H9 (cell line): ENCODE data around the gene PTPRS. TPM values are rescaled to one million over a fixed set of nuclear protein-coding genes. Genes with fewer than 3 reads are reported as not detected.

Experiments
- DNase-seq: peaks from one replicate; pipeline ENCODE4 v3.0.0-alpha.2; 2017
- H2AFZ ChIP-seq: one replicate; pipeline ENCODE4 v1.6.1; 2013; ENCODE audit warnings: mild to moderate bottlenecking, low read length, control low read depth, moderate library complexity
- H2AK5ac ChIP-seq: 2 replicates; pipeline ENCODE4 v1.6.1; 2013; ENCODE audit warnings: low read length, control low read depth, mixed read lengths; ENCODE audit not compliant: insufficient read length
- H2BK120ac ChIP-seq: one replicate; pipeline ENCODE4 v1.6.1; 2013; ENCODE audit warnings: low read depth, mild to moderate bottlenecking, low read length, control low read depth, inconsistent platforms; ENCODE audit not compliant: poor library complexity, severe bottlenecking
- H2BK12ac ChIP-seq: 2 replicates; pipeline ENCODE4 v1.6.1; 2013; ENCODE audit warnings: low read length, control low read depth, mixed read lengths, low read depth; ENCODE audit not compliant: insufficient read length
- H2BK15ac ChIP-seq: 2 replicates; pipeline ENCODE4 v1.6.1; 2013; ENCODE audit warnings: low read depth, low read length, control low read depth
- H2BK20ac ChIP-seq: one replicate; pipeline ENCODE4 v1.6.1; 2013; ENCODE audit warnings: low read depth, mild to moderate bottlenecking, low read length, control low read depth, inconsistent platforms; ENCODE audit not compliant: poor library complexity, severe bottlenecking
- H2BK5ac ChIP-seq: 2 replicates; pipeline ENCODE4 v1.6.1; 2013; ENCODE audit warnings: low read length, control low read depth, mixed read lengths; ENCODE audit not compliant: insufficient read length
- H3K14ac ChIP-seq: 2 replicates; pipeline ENCODE4 v1.6.1; 2013; ENCODE audit warnings: low read length, control low read depth; ENCODE audit not compliant: insufficient read depth
- H3K18ac ChIP-seq: 2 replicates; pipeline ENCODE4 v1.6.1; 2013; ENCODE audit warnings: low read depth, mild to moderate bottlenecking, mixed read lengths, low read length, control low read depth; ENCODE audit not compliant: insufficient read length
- H3K23ac ChIP-seq: 2 replicates; pipeline ENCODE4 v1.6.1; 2013; ENCODE audit warnings: low read length, control low read depth, mixed read lengths, low read depth; ENCODE audit not compliant: insufficient read length
- H3K23me2 ChIP-seq: 2 replicates; pipeline ENCODE4 v1.6.1; 2013; ENCODE audit warnings: low read depth, mild to moderate bottlenecking, mixed read lengths, low read length, control low read depth; ENCODE audit not compliant: insufficient read length, poor library complexity, severe bottlenecking
- H3K27ac ChIP-seq: 2 replicates; pipeline ENCODE4 v1.5.1; 2013; ENCODE audit warnings: low read length, control low read depth, mixed read lengths, low read depth; ENCODE audit not compliant: insufficient read length
- H3K27me3 ChIP-seq: 2 replicates; pipeline ENCODE4 v1.6.1; 2013; ENCODE audit warnings: low read length, control low read depth, inconsistent platforms; ENCODE audit not compliant: insufficient read depth
- H3K4ac ChIP-seq: 2 replicates; pipeline ENCODE4 v1.6.1; 2013; ENCODE audit warnings: low read depth, mild to moderate bottlenecking, control low read depth, inconsistent platforms, low read length, moderate library complexity
- H3K4me1 ChIP-seq: 2 replicates; pipeline ENCODE4 v1.6.1; 2013; ENCODE audit warnings: low read length, control low read depth, inconsistent platforms; ENCODE audit not compliant: insufficient read depth
- H3K4me2 ChIP-seq: 2 replicates; pipeline ENCODE4 v1.6.1; 2013; ENCODE audit warnings: low read length, control low read depth, mixed read lengths; ENCODE audit not compliant: insufficient read length, insufficient read depth
- H3K56ac ChIP-seq: 2 replicates; pipeline ENCODE4 v1.6.1; 2013; ENCODE audit warnings: low read depth, mild to moderate bottlenecking, mixed read lengths, low read length, control low read depth; ENCODE audit not compliant: insufficient read length
- H3K79me1 ChIP-seq: 2 replicates; pipeline ENCODE4 v1.6.1; 2013; ENCODE audit warnings: low read depth, mild to moderate bottlenecking, moderate library complexity, low read length, control low read depth, inconsistent platforms; ENCODE audit not compliant: insufficient read depth, poor library complexity, severe bottlenecking
- H3K79me2 ChIP-seq: 2 replicates; pipeline ENCODE4 v1.6.1; 2013; ENCODE audit warnings: low read length, control low read depth, inconsistent platforms; ENCODE audit not compliant: insufficient read depth
- H3K9ac ChIP-seq: 2 replicates; pipeline ENCODE4 v1.6.1; 2013; ENCODE audit warnings: low read length, control low read depth, mixed read lengths; ENCODE audit not compliant: insufficient read length; ENCODE audit errors: extremely low read depth
- H3K9me3 ChIP-seq: one replicate; pipeline ENCODE4 v1.6.1; 2013; ENCODE audit warnings: low read depth, low read length, inconsistent platforms; ENCODE audit not compliant: control insufficient read depth
- H3T11ph ChIP-seq: one replicate; pipeline ENCODE4 v1.6.1; 2013; ENCODE audit warnings: mild to moderate bottlenecking, low read length, control low read depth, inconsistent platforms
- H4K20me1 ChIP-seq: one replicate; pipeline ENCODE4 v1.6.1; 2013; ENCODE audit not compliant: control insufficient read depth, insufficient read length, insufficient read depth
- H4K5ac ChIP-seq: 2 replicates; pipeline ENCODE4 v1.6.1; 2013; ENCODE audit warnings: low read depth, mild to moderate bottlenecking, mixed read lengths, low read length, control low read depth; ENCODE audit not compliant: insufficient read length
- H4K8ac ChIP-seq: replicated peaks from 2 replicates; pipeline ENCODE4 v1.6.1; 2013; ENCODE audit warnings: low read length, control low read depth, mixed read lengths, low read depth; ENCODE audit not compliant: insufficient read length
- H4K91ac ChIP-seq: 2 replicates; pipeline ENCODE4 v1.6.1; 2013; ENCODE audit warnings: low read depth, mild to moderate bottlenecking, moderate library complexity, mixed read lengths, low read length, control low read depth; ENCODE audit not compliant: insufficient read length
- H3K27ac Mint-ChIP-seq, 3 experiments: 2 replicates in 2 of 3; 3 replicates in 1 of 3; pipeline ENCODE4 v1.8.0; 2020 to 2021; ENCODE audit warnings: mixed read lengths in 3 of 3, mild to moderate bottlenecking in 1 of 3, moderate library complexity in 1 of 3
- H3K27me3 Mint-ChIP-seq: 2 replicates; pipeline ENCODE4 v1.8.0; 2021; ENCODE audit warnings: low read depth, mild to moderate bottlenecking, moderate library complexity, mixed read lengths
- H3K36me3 Mint-ChIP-seq, 3 experiments: 2 replicates in 2 of 3; 3 replicates in 1 of 3; pipeline ENCODE4 v1.8.0; 2020 to 2021; ENCODE audit warnings: low read depth in 3 of 3, mixed read lengths in 3 of 3; ENCODE audit not compliant: insufficient read depth in 1 of 3
- H3K4me1 Mint-ChIP-seq, 2 experiments: 2 replicates each; pipeline ENCODE4 v1.8.0; 2020; ENCODE audit warnings: mixed read lengths in 2 of 2
- H3K4me3 Mint-ChIP-seq, 2 experiments: 2 replicates in 1 of 2; 3 replicates in 1 of 2; pipeline ENCODE4 v1.8.0; 2020 to 2021; ENCODE audit warnings: mild to moderate bottlenecking in 2 of 2, mixed read lengths in 2 of 2, moderate library complexity in 1 of 2
- H3K9me3 Mint-ChIP-seq, 2 experiments: 2 replicates in 1 of 2; 3 replicates in 1 of 2; pipeline ENCODE4 v1.8.0; 2020; ENCODE audit warnings: mild to moderate bottlenecking in 2 of 2, mixed read lengths in 2 of 2, moderate library complexity in 1 of 2
- WGBS: extraction: QIAGEN DNeasy Blood & Tissue Kit; methylation state at CpG from one replicate; pipeline ENCODE4 v1.1.7; 2013; ENCODE audit warnings: missing lambda C conversion rate, low lambda C conversion rate, mixed read lengths; ENCODE audit not compliant: insufficient read length; ENCODE audit errors: extremely low coverage; 5-methylcytosine and 5-hydroxymethylcytosine counted together
- total RNA-seq: library from RNA; stranded (reverse); gene quantifications from 2 replicates; pipeline ENCODE4 v1.2.1, GENCODE V29; 2021
- TF ChIP-seq, protein P1 (sequence below): fragments of 200-600 bp; sonication (generic); conservative IDR thresholded peaks from 3 replicates; pipeline ENCODE4 v1.8.0; 2021; ENCODE audit warnings: antibody characterized with exemption, mild to moderate bottlenecking

The PTPRS gene
- total RNA-seq, 1 experiment from 2014 or later: 186 TPM

DNA sequence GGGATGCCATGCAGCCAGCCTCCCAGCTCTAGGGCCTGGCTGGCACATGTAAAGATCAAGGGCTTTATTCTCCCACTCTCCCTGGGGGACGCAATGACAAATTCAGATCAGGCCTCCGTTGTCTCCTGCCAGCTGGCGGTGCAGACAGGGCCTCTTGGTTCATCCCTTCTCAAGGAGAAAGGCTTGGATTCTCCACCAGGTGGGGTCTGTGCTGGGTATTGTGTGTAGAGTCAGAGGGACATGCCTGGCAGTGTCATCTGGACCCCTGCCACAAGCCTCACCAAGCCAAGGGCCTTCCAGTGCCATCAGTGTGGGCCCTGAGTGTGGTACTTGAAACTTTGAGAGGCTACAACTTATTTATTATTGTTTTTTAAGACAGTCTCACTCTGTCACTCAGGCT is 8.4 kb upstream of the PTPRS start:
- no peak overlapping the region for H3K4me2 ChIP-seq
- no peak overlapping the region for H4K8ac ChIP-seq
- no peaks in the 10 kb centered on the region for H3K79me2 ChIP-seq
- H3K9ac ChIP-seq: no peak overlapping the region
- H2BK15ac ChIP-seq: no peak overlapping the region
- no peaks in the 10 kb centered on the region for H3K27me3 ChIP-seq
- no peaks in the 10 kb centered on the region for H3K9me3 ChIP-seq
- H2AK5ac ChIP-seq: no peak overlapping the region
- Mint-ChIP-seq H3K27me3 (peaks cover 40% of the 10 kb centered on the region), H3K36me3 (no peaks in the 10 kb centered on the region), H3K4me1 (peaks cover 13 to 17% of the 10 kb centered on the region in 2 experiments), H3K9me3 (peaks cover 3 to 7% of the 10 kb centered on the region in 2 experiments; a peak in 3 of 5 replicates), H3K27ac (no peak overlapping the region), H3K4me3 (no peak overlapping the region)
- no peak overlapping the region for H2BK5ac ChIP-seq
- no peak overlapping the region for H4K5ac ChIP-seq
- H3K79me1 ChIP-seq: no peaks in the 10 kb centered on the region
- H2AFZ ChIP-seq: no peak overlapping the region
- no peak overlapping the region for H3K14ac ChIP-seq
- H3T11ph ChIP-seq: no peak overlapping the region
- H3K23me2 ChIP-seq: no peaks in the 10 kb centered on the region
- no peaks in the 10 kb centered on the region for H3K4me1 ChIP-seq
- TF ChIP-seq, protein P1, sequence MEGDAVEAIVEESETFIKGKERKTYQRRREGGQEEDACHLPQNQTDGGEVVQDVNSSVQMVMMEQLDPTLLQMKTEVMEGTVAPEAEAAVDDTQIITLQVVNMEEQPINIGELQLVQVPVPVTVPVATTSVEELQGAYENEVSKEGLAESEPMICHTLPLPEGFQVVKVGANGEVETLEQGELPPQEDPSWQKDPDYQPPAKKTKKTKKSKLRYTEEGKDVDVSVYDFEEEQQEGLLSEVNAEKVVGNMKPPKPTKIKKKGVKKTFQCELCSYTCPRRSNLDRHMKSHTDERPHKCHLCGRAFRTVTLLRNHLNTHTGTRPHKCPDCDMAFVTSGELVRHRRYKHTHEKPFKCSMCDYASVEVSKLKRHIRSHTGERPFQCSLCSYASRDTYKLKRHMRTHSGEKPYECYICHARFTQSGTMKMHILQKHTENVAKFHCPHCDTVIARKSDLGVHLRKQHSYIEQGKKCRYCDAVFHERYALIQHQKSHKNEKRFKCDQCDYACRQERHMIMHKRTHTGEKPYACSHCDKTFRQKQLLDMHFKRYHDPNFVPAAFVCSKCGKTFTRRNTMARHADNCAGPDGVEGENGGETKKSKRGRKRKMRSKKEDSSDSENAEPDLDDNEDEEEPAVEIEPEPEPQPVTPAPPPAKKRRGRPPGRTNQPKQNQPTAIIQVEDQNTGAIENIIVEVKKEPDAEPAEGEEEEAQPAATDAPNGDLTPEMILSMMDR: peak; percentile 49
- H3K4ac ChIP-seq: no peak overlapping the region
- no peak overlapping the region for H3K23ac ChIP-seq
- H4K20me1 ChIP-seq: no peaks in the 10 kb centered on the region
- no peak overlapping the region for H4K91ac ChIP-seq
- DNase-seq: no peak
- no peak overlapping the region for H2BK120ac ChIP-seq
- WGBS: no CpG with 5 or more reads among the region's 3 CpGs
- H3K56ac ChIP-seq: no peak overlapping the region
- no peak overlapping the region for H2BK20ac ChIP-seq
- H2BK12ac ChIP-seq: no peak overlapping the region
- no peak overlapping the region for H3K18ac ChIP-seq
- H3K27ac ChIP-seq: no peak overlapping the region
